CD4-positive, alpha-beta T cell treated with Interleukin-21 for 1 hour (primary cell): ENCODE measurements around the gene DESI1.
A peak's percentile ranks its signal among the peaks of the same experiment; 100 is the strongest.
"Not testable (repeated sequence)": the region's sequence is repeated elsewhere in the genome, so short reads cannot be mapped to it uniquely, and the experiment has no call there.

ENCODE experiments used
- DNase-seq: peaks from one replicate; pipeline ENCODE4 v3.0.0-alpha.2; 2020

Gene DESI1

DNA sequence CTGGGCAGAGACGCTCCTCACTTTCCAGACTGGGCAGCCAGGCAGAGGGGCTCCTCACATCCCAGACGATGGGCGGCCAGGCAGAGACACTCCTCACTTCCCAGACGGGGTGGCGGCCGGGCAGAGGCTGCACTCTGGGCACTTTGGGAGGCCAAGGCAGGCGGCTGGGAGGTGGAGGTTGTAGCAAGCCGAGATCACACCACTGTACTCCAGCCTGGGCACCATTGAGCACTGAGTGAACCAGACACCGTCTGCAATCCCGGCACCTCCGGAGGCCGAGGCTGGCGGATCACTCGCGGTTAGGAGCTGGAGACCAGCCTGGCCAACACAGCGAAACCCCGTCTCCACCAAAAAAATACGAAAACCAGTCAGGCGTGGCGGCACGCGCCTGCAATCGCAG is 10.8 kb upstream of the DESI1 start:
- DNase-seq, result not testable (repeated sequence)

DNA sequence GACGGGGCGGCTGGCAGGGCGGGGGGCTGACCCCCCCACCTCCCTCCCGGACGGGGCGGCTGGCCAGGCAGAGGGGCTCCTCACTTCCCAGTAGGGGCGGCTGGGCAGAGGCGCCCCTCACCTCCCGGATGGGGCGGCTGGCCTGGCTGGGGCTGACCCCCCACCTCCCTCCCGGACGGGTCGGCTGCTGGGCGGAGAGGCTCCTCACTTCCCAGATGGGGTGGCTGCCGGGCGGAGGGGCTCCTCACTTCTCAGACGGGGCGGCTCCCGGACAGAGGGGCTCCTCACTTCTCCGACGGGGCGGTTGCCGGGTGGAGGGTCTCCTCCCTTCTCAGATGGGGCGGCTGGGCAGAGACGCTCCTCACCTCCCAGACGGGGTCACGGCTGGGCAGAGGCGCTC is 10.3 kb upstream of the DESI1 start:
- DNase-seq, result not testable (repeated sequence)

DNA sequence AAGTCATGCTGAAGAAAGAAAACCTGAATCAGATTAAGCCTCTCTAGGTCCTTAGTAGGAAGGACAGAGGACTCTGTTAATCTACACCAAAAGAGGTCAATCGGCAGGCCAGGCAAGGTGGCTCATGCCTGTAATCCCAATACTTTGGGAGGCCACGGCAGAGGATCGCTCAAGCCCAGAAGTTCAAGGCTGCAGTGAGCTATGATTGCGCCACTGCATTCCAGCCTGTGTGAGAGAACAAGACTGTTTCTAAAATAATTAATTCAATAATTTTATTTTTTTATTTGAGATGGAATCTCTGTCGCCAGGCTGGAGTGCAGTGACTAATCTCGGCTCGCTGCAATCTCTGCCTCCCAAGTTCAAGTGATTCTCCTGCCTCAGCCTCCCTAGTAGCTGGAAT is 4.7 kb upstream of the DESI1 start:
- DNase-seq, result no peak

- no peak for DNase-seq
Measured at GRCh38 chr22:41621911-41622179, 1.0 kb upstream of the DESI1 start.

DNA sequence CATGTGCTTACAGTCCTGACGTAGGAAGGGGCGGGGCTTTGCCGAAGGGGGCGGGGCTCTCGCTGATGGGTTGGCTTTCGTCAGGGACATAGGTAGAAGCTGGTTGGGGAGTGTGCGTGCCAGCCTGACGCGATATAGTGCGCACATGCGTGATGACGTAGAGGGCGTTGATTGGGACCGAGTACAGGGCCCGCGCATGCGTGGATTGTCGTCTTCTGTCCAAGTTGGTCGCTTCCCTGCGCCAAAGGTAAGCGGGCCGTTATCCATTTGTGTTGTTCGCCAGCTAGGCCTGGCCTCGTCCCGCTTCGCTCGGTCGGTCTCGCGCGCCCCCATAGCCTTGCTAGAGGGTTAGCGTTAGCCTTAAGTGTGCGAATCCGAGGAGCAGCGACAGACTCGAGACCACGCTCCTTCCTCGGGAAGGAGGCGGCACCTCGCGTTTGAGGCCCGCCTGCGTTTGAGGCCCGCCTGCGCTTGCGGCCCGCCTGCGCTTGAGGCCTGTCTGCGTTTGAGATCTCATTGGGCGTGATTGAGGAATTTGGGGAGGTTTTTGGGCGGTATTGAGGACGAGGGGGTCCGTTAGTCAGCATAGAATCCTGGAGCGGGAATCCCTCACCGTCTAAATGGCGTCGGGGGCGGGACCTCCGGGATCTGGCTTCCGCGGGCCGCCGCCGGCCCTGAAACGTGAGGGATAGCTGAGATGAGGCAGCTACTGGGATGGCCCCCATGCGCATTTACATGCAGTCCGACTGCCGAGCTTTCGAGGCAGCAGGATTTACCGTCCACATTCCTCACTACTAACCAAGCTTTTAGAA is 462 bp upstream of the DESI1 start, which contains the start of gene XRCC6:
XRCC6 (plus strand) TSS at position 197 of the 812 bp plus-strand sequence. CDS start 710 bp downstream, outside the sequence.
- peak; percentile 100 for DNase-seq

GRCh38 chr22:41619979-41620588 is 759 bp downstream of the DESI1 start:
- DNase-seq, result peak; percentile 51

GRCh38 chr22:41613456-41613855 is 7.4 kb downstream of the DESI1 start:
- DNase-seq, result no peak

GRCh38 chr22:41612603-41613306 is 8.1 kb downstream of the DESI1 start:
- no peak for DNase-seq

- no peak for DNase-seq
Measured at GRCh38 chr22:41608386-41608785, 12.5 kb downstream of the DESI1 start.

GRCh38 chr22:41603873-41604332 is 16.9 kb downstream of the DESI1 start:
- DNase-seq, result peak; percentile 84

GRCh38 chr22:41600976-41601375 is 19.9 kb downstream of the DESI1 start:
- DNase-seq, result no peak

DNA sequence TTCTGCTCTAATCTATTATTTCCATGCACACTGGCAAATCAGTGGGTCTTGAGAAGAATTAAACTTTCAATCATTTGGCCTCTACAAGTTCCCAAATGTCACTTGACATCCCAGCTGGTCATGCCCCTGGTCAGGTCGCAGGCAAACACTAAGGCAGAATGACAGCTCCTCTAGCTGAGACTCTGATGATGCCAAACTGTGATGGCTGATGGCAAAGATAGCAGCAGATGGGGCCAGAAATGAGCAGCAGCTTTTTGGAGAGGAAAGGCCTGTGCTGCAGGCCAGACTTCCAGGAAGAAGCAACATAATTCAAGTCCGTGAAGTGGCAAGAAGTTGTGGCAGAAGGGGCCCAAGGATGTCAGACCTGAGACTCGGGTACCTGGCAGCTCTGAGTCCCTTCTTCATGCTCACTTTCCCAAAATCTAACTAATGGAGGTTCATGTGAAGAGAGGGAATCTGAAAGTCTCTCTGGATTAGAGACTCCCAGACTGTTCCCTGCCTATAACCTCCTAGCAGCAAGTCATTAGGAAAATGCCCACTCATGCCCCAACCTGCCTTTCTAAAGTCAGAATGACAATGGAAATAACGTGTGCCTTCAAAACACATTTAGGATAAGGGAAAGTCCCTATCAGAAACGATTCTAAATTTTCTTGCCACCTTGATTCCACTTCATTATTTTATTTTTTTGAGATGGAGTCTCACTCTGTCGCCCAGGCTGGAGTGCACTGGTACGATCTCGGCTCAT is 21.8 kb downstream of the DESI1 start:
- no peak for DNase-seq

DNA sequence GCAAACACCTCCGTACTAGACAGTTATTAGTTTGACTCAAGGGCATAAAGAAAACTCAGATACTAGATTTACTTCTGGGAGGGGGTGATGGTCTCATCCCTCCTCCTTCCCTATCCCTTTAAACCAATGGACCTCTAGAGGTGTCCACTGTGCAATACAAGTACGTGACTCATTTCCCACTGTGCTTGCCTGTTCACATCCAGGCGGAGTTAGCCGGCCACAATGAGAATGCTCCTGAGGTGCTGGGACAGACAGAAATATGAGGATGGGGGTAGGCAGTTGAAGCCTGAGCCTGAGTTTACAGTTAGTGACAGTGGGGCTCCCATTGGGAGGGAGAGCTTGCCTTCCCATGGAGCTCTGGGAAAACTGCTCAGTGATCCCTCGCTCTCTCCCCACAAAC is 22.8 kb downstream of the DESI1 start:
- no peak for DNase-seq

- no peak for DNase-seq
Measured at GRCh38 chr22:41597635-41597953, 23.2 kb downstream of the DESI1 start.

- DNase-seq, result peak; percentile 36
Measured at GRCh38 chr22:41596776-41597634, 23.8 kb downstream of the DESI1 start.

DNA sequence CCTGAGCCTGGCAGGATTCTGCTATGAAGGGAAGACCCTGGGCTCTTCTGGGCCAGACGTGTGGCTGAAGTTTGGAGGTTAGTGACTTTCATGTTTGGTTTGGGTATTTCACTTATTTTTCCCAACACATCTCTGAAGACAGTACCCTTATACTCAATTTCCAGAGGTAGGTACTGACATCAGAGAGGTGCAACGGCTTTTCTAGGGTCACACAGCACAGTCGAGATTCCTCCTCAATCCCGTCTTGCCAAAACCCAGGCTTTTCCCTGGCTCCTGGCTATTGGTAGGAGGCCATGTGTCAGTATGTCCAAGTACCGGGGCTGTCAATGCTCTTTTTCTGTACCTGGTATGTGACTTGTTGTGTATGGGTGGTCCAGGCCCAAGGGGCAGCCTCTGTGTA is 25.1 kb downstream of the DESI1 start:
- DNase-seq, result no peak

GRCh38 chr22:41593336-41593960 is 27.4 kb downstream of the DESI1 start:
- not testable (repeated sequence) for DNase-seq

DNA sequence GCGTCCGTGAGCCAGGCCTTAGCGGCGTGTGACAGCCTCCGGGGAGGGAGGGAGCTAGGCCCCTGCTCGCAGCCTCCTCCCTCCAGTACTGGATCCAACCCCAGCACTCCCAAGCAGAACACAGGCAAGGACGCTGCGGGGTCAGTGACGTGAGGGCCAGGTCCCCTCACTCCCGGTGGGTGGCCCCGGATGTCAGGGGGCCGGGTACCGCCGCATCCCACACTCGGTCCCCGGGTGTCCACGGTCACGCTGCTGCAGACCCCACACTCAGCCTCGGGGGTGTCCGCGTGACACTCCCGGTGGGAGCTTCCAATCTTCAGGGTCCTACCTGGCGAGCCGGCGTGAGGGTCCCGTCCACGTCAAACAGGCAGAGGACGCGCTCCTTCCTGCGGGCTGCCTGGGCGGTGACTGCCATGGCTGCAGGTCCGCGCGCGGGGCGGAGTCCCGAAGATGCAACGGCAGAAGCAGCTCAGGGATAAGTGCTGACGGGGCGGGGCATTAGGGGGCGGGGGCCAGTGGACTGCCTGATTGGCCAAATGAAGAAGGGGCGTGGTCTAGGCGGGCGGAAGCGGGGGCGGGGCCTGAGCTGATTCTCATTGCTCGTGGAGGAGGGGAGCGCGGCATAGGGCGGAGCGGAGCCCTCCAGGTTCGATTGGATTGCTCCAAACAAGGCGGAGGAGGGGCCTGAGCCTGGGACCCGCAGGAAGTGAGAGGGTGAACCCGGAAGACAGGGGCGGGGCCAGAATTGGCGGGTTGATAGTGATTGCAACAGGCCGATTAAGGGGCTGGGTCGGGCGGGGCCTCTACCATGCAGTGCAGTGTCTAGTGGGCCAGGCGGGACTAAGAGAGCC is 31.2 kb downstream of the DESI1 start, which contains the start of gene PMM1:
PMM1 (minus strand) TSS at position 450 of the 851 bp plus-strand sequence; CDS start at position 415, 35 bp downstream.
- DNase-seq, result peak; percentile 100

GRCh38 chr22:41587347-41587723 is 33.5 kb downstream of the DESI1 start:
- DNase-seq, result no peak

GRCh38 chr22:41585898-41586297 is 34.9 kb downstream of the DESI1 start:
- no peak for DNase-seq

DNA sequence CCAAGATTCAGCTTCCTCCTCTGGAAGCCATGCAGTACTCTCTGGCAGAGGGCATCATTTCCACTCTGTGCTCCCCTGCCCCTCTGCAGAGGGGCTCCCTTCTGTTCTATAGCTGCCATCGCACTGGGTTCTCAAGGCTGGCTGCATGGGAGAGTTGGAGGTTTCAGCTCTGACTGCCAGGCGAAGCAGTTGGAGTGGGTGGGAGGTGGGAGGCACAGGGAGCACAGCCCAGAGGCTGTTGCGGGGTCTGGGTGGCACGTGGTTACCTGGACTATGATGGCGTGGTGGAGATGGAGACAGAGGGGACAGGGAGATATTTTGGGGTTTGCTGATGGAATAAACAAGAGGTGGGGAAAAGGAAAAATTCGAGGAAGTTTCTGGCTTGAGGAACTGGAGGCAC is 36.0 kb downstream of the DESI1 start:
- no peak for DNase-seq
